Activated CD4-positive, alpha-beta memory T cell treated with anti-CD3 and anti-CD28 coated beads for 36 hours (primary cell): Measurements from ENCODE around the gene RUFY3. TPM values are rescaled to one million over a fixed set of nuclear protein-coding genes. Genes with fewer than 3 reads are reported as not detected.
A peak's percentile ranks its signal among the peaks of the same experiment; 100 is the strongest.
"Not testable (repeated sequence)": the region's sequence is repeated elsewhere in the genome, so short reads cannot be mapped to it uniquely, and the experiment has no call there.

Experiments
- CTCF ChIA-PET: fragments of 350-600 bp; sonication (Branson Sonifier 250); formaldehyde crosslinking; loops from one replicate; lab custom pipeline; 2021; ENCODE audit warnings: antibody characterized with exemption, inconsistent platforms; lab: Charles Lee
- POLR2A ChIA-PET: fragments of 350-600 bp; sonication (Branson Sonifier 250); formaldehyde crosslinking; loops from one replicate; lab custom pipeline; 2021; ENCODE audit warnings: antibody characterized with exemption; lab: Charles Lee
- DNase-seq: peaks from one replicate; pipeline ENCODE4 v3.0.0-alpha.2; 2020
- H3K27ac Mint-ChIP-seq: one replicate; pipeline ENCODE4 v1.8.0; 2021; ENCODE audit warnings: mixed read lengths
- H3K27me3 Mint-ChIP-seq: one replicate; pipeline ENCODE4 v1.8.0; 2021; ENCODE audit warnings: mixed read lengths
- H3K36me3 Mint-ChIP-seq: one replicate; pipeline ENCODE4 v1.8.0; 2021; ENCODE audit warnings: mixed read lengths
- H3K4me1 Mint-ChIP-seq: one replicate; pipeline ENCODE4 v1.8.0; 2021; ENCODE audit warnings: low read depth, mixed read lengths
- H3K4me3 Mint-ChIP-seq: one replicate; pipeline ENCODE4 v1.8.0; 2021; ENCODE audit warnings: mild to moderate bottlenecking, mixed read lengths
- H3K9me3 Mint-ChIP-seq: one replicate; pipeline ENCODE4 v1.8.0; 2021; ENCODE audit warnings: mixed read lengths
- intact Hi-C: fragments of 100-400 bp; cut with micrococcal nuclease; formaldehyde crosslinking; loops from one replicate; pipeline ENCODE4 v1.15.1; 2023
- total RNA-seq, 2 experiments: library from RNA; stranded (reverse); gene quantifications; one replicate each; pipeline ENCODE4 v1.2.3, GENCODE V29; 2021

RUFY3 gene
- total RNA-seq, 2 experiments from 2014 or later = 15.8 to 17.2 TPM

DNA sequence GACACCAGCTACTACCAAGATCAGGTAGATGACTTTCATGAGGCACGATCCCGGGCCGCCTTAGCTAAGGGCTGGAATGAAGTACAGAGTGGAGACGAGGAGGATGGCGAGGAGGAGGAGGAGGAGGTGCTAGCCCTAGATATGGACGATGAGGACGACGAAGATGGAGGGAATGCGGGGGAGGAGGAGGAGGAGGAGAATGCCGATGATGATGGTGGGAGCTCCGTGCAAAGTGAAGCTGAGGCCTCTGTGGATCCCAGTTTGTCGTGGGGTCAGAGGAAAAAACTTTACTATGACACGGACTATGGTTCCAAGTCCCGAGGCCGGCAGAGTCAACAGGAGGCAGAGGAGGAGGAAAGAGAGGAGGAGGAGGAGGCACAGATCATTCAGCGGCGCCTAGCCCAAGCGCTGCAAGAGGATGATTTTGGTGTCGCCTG, 33.0 kb upstream of the RUFY3 start:
- peaks cover 29% of the 10 kb centered on the region for H3K36me3 Mint-ChIP-seq
- peaks cover 33% of the 10 kb centered on the region for H3K4me1 Mint-ChIP-seq
- ChIA-PET POLR2A (interaction anchor here (1.2 to 2.2 kb wide), 4 partner anchors 16 to 304 kb away, joined by 5 to 14 read pairs (median 8); partner anchors contain the start of genes DCK and GRSF1), CTCF (interaction anchor here (0.7 to 2.3 kb wide), 10 partner anchors 8 to 214 kb away, joined by 3 to 23 read pairs (median 4); partner anchors contain the start of gene MOB1B)
- H3K27ac Mint-ChIP-seq = peak overlapping the region; percentile 97
- H3K4me3 Mint-ChIP-seq = peak overlapping the region; percentile 99
- DNase-seq = no peak
- no peaks in the 10 kb centered on the region for H3K27me3 Mint-ChIP-seq
- intact Hi-C loops = loop anchor here (1.0 to 2.0 kb wide), 10 partner anchors 15 to 316 kb away; partner anchors contain the start of genes DCK, GRSF1 and MOB1B
- no peaks in the 10 kb centered on the region for H3K9me3 Mint-ChIP-seq

GRCh38 chr4:70691661-70692060, 30.1 kb upstream of the RUFY3 start:
- H3K4me3 Mint-ChIP-seq = peak overlapping the region; percentile 24
- ChIA-PET POLR2A (interaction anchor here (0.6 to 1.2 kb wide), 2 partner anchors 37 to 147 kb away, joined by 3 read pairs; no protein-coding TSS in a partner anchor), CTCF (interaction anchor here (1.0 to 2.0 kb wide), 2 partner anchors 12 to 14 kb away, joined by 7 to 9 read pairs; no protein-coding TSS in a partner anchor)
- no peak for DNase-seq
- H3K4me1 Mint-ChIP-seq = peaks cover 31% of the 10 kb centered on the region
- intact Hi-C loops = no loop called here
- no peaks in the 10 kb centered on the region for H3K27me3 Mint-ChIP-seq
- H3K9me3 Mint-ChIP-seq = no peaks in the 10 kb centered on the region
- peak overlapping the region; percentile 0 for H3K27ac Mint-ChIP-seq
- H3K36me3 Mint-ChIP-seq = peaks cover 29% of the 10 kb centered on the region

GRCh38 chr4:70694633-70695032, 27.1 kb upstream of the RUFY3 start:
- POLR2A ChIA-PET, H3K27ac Mint-ChIP-seq, DNase-seq, H3K9me3 Mint-ChIP-seq, intact Hi-C loops, H3K27me3 Mint-ChIP-seq, H3K4me3 Mint-ChIP-seq: not testable (repeated sequence)
- CTCF ChIA-PET = interaction anchor here (0.6 to 1.4 kb wide), 2 partner anchors 43 to 90 kb away, joined by 3 read pairs; no protein-coding TSS in a partner anchor
- Mint-ChIP-seq H3K4me1 (peaks cover 19% of the 10 kb centered on the region), H3K36me3 (peaks cover 16% of the 10 kb centered on the region)

- CTCF ChIA-PET = interaction anchor here (1.0 kb wide), 1 partner anchor 7 kb away, joined by 3 read pairs; no protein-coding TSS in a partner anchor
- H3K4me3 Mint-ChIP-seq, H3K36me3 Mint-ChIP-seq, H3K27me3 Mint-ChIP-seq, H3K27ac Mint-ChIP-seq, DNase-seq, intact Hi-C loops, H3K9me3 Mint-ChIP-seq, POLR2A ChIA-PET, H3K4me1 Mint-ChIP-seq: not testable (repeated sequence)
Measured at GRCh38 chr4:70698435-70698834, 23.3 kb upstream of the RUFY3 start.

- no peak overlapping the region for H3K4me3 Mint-ChIP-seq
- H3K27ac Mint-ChIP-seq = no peak overlapping the region
- H3K9me3 Mint-ChIP-seq = no peaks in the 10 kb centered on the region
- POLR2A ChIA-PET = no interaction called here
- CTCF ChIA-PET = interaction anchor here (1.2 kb wide), 1 partner anchor 34 kb away, joined by 3 read pairs; no protein-coding TSS in a partner anchor
- intact Hi-C loops = no loop called here
- no peaks in the 10 kb centered on the region for H3K27me3 Mint-ChIP-seq
- DNase-seq = no peak
- H3K4me1 Mint-ChIP-seq = peaks cover 11% of the 10 kb centered on the region
- H3K36me3 Mint-ChIP-seq = no peaks in the 10 kb centered on the region
Measured at GRCh38 chr4:70700712-70701111, 21.1 kb upstream of the RUFY3 start.

GRCh38 chr4:70701271-70701670, 20.5 kb upstream of the RUFY3 start:
- no peak overlapping the region for H3K27ac Mint-ChIP-seq
- H3K36me3 Mint-ChIP-seq = no peaks in the 10 kb centered on the region
- no peaks in the 10 kb centered on the region for H3K27me3 Mint-ChIP-seq
- H3K9me3 Mint-ChIP-seq = no peaks in the 10 kb centered on the region
- ChIA-PET CTCF (interaction anchor here (1.2 kb wide), 1 partner anchor 34 kb away, joined by 3 read pairs; no protein-coding TSS in a partner anchor), POLR2A (no interaction called here)
- peaks cover 14% of the 10 kb centered on the region for H3K4me1 Mint-ChIP-seq
- no peak overlapping the region for H3K4me3 Mint-ChIP-seq
- no peak for DNase-seq
- intact Hi-C loops = no loop called here

- H3K36me3 Mint-ChIP-seq, POLR2A ChIA-PET, H3K27ac Mint-ChIP-seq, intact Hi-C loops, H3K9me3 Mint-ChIP-seq, H3K4me3 Mint-ChIP-seq, H3K27me3 Mint-ChIP-seq, DNase-seq: not testable (repeated sequence)
- CTCF ChIA-PET = interaction anchor here (3.5 kb wide), 1 partner anchor 13 kb away, joined by 23 read pairs; the partner anchor contains the start of gene UTP3
- H3K4me1 Mint-ChIP-seq = peaks cover 21% of the 10 kb centered on the region
Measured at GRCh38 chr4:70702592-70702991, 19.2 kb upstream of the RUFY3 start.

- no peaks in the 10 kb centered on the region for H3K27me3 Mint-ChIP-seq
- H3K4me3 Mint-ChIP-seq = peak overlapping the region; percentile 85
- intact Hi-C loops = loop anchor here (1.0 kb wide), 2 partner anchors 15 to 290 kb away; partner anchors contain the start of genes DCK and UTP3
- no peaks in the 10 kb centered on the region for H3K9me3 Mint-ChIP-seq
- H3K4me1 Mint-ChIP-seq = peaks cover 21% of the 10 kb centered on the region
- CTCF ChIA-PET = interaction anchor here (0.6 to 3.9 kb wide), 9 partner anchors 11 to 163 kb away, joined by 3 to 23 read pairs (median 6); partner anchors contain the start of genes GRSF1 and UTP3
- POLR2A ChIA-PET = interaction anchor here (1.4 to 3.2 kb wide), 5 partner anchors 15 to 136 kb away, joined by 3 to 19 read pairs (median 8); partner anchors contain the start of genes GRSF1 and UTP3
- H3K27ac Mint-ChIP-seq = peak overlapping the region; percentile 80
- H3K36me3 Mint-ChIP-seq = no peaks in the 10 kb centered on the region
- no peak for DNase-seq
Measured at GRCh38 chr4:70703619-70704214, 18.0 kb upstream of the RUFY3 start.

GRCh38 chr4:70704215-70704930, 17.4 kb upstream of the RUFY3 start:
- DNase-seq = peak; percentile 75
- ChIA-PET CTCF (interaction anchor here (0.6 to 3.9 kb wide), 10 partner anchors 11 to 163 kb away, joined by 3 to 23 read pairs (median 6); partner anchors contain the start of genes GRSF1 and UTP3), POLR2A (interaction anchor here (1.4 to 3.2 kb wide), 6 partner anchors 15 to 289 kb away, joined by 3 to 19 read pairs (median 8); partner anchors contain the start of genes DCK, GRSF1 and UTP3)
- intact Hi-C loops = loop anchor here (1.0 kb wide), 2 partner anchors 16 to 289 kb away; partner anchors contain the start of genes DCK and UTP3
- Mint-ChIP-seq H3K27me3 (no peaks in the 10 kb centered on the region), H3K9me3 (no peaks in the 10 kb centered on the region), H3K27ac (peak overlapping the region; percentile 80), H3K36me3 (no peaks in the 10 kb centered on the region), H3K4me1 (peaks cover 24% of the 10 kb centered on the region), H3K4me3 (peak overlapping the region; percentile 85)

DNA sequence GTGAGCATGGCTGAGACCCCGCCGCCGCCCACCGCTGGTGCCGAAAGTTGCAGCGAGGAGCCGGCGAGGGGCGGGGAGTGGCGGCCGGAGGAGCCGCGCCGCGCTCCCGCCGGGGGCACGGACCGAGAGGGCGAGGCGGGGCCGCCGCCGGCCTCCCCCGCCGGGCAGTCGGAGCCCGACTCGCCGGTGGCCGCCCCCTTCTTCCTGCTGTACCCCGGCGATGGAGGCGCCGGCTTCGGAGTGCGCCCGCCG, 16.9 kb upstream of the RUFY3 start:
- Mint-ChIP-seq H3K4me3 (peak overlapping the region; percentile 85), H3K9me3 (no peaks in the 10 kb centered on the region), H3K27ac (no peak overlapping the region), H3K36me3 (no peaks in the 10 kb centered on the region), H3K4me1 (peaks cover 28% of the 10 kb centered on the region), H3K27me3 (no peaks in the 10 kb centered on the region)
- ChIA-PET CTCF (interaction anchor here (0.7 to 3.9 kb wide), 7 partner anchors 10 to 33 kb away, joined by 4 to 23 read pairs (median 5); partner anchors contain the start of gene UTP3), POLR2A (interaction anchor here (1.4 to 3.2 kb wide), 6 partner anchors 16 to 289 kb away, joined by 3 to 19 read pairs (median 8); partner anchors contain the start of genes DCK, GRSF1 and UTP3)
- no peak for DNase-seq
- intact Hi-C loops = loop anchor here (1.0 kb wide), 4 partner anchors 17 to 288 kb away; partner anchors contain the start of genes DCK and UTP3
